Heart left ventricle (tissue), 13 donors: Measurements from ENCODE around the gene ELFN1.

Experiments used
- POLR2A ChIP-seq, 2 donors: fragments of 450-650 bp; IDR thresholded peaks; one replicate each; pipeline ENCODE4 v1.6.1; 2017; ENCODE audit warnings: antibody characterized with exemption in 2 of 2, mild to moderate bottlenecking in 2 of 2, moderate library complexity in 2 of 2
- TF ChIP-seq, protein P1 (sequence below), 12 donors: fragments of 200-600 bp; sonication (generic) in 4 of 12; IDR thresholded peaks; one replicate each; pipeline versions ENCODE4 v1.5.0 to v1.8.0; 2018 to 2022; ENCODE audit warnings: antibody characterized with exemption in 12 of 12, mild to moderate bottlenecking in 5 of 12
- donor health status: ischemic (EF 13 %, LVEDD 7.1; RV severe dilation, severe dysfunction).
- donor health status: DM: no; HTN: yes; CAD: no.
- donor health status: DM: no; HTN: no; CAD: no.
- donor health status: ischemic (EF 25% LVEDD 6.9; RV normal size, moderate dysfunction).
- donor health status: ischemic (EF 25% LVEDD 5.7; RV mildly dilated, moderate dysfunction).
- donor health status: ischemic (EF 35%, LVEDD 5.7; RV mildly dilated, moderate dysfunction).
- donor health status: nonischemic (EF 11% LVEDD 7.7; RV severe dilation, severe dysfunction).
- donor health status: DM: yes; HTN: yes; CAD: no.
- donor health status: PGD.
- donor health status: ischemic (EF 29% LVEDD 5.4; RV normal size, mild dysfunction).
- donor health status: nonischemic (EF 23%, LVEDD 6.1; RV moderate dilation, normal function).

DNA sequence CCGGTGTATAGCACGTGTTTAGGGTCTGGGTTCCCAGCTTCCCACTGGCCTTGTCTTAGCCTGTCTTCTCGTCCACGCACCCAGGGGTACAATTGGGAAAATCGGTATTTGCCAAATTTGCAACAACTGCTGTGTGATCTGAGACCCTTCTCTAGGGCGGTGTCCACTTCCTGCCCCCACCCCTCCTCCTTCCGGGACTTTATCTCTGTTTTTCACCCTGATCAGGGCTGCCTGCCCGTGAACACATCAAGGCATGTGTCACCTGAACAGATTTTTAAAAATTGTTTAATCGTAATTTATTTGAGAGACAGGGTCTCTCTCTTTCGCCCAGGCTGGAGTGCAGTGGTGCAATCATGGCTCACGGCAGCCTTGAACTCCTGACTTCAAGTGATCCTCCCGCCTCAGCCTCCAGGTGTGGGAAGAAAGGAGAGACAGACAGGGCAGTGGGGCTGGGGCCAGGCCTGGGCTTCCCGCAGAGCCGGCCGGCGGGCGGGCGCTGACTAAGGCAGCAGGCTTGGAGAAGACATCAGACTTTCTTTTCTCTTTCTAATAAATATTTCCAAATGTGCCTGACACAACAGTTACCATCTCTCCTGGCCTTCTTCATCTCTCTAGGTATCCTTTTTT lies 27.5 kb downstream of the ELFN1 start:
- TF ChIP-seq, protein P1, sequence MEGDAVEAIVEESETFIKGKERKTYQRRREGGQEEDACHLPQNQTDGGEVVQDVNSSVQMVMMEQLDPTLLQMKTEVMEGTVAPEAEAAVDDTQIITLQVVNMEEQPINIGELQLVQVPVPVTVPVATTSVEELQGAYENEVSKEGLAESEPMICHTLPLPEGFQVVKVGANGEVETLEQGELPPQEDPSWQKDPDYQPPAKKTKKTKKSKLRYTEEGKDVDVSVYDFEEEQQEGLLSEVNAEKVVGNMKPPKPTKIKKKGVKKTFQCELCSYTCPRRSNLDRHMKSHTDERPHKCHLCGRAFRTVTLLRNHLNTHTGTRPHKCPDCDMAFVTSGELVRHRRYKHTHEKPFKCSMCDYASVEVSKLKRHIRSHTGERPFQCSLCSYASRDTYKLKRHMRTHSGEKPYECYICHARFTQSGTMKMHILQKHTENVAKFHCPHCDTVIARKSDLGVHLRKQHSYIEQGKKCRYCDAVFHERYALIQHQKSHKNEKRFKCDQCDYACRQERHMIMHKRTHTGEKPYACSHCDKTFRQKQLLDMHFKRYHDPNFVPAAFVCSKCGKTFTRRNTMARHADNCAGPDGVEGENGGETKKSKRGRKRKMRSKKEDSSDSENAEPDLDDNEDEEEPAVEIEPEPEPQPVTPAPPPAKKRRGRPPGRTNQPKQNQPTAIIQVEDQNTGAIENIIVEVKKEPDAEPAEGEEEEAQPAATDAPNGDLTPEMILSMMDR (IDR thresholded peaks at IDR 0.05), result no peak
- TF ChIP-seq POLR2A (IDR thresholded peaks at IDR 0.05), result no peak
